NCI-H748 (cell line): ENCODE measurements around the gene ITM2A.

Experiments
- DNase-seq: peaks from one replicate; lab custom pipeline; 2025; ENCODE audit not compliant: unreplicated experiment; lab: John Stamatoyannopoulos, UW

ITM2A gene

DNA sequence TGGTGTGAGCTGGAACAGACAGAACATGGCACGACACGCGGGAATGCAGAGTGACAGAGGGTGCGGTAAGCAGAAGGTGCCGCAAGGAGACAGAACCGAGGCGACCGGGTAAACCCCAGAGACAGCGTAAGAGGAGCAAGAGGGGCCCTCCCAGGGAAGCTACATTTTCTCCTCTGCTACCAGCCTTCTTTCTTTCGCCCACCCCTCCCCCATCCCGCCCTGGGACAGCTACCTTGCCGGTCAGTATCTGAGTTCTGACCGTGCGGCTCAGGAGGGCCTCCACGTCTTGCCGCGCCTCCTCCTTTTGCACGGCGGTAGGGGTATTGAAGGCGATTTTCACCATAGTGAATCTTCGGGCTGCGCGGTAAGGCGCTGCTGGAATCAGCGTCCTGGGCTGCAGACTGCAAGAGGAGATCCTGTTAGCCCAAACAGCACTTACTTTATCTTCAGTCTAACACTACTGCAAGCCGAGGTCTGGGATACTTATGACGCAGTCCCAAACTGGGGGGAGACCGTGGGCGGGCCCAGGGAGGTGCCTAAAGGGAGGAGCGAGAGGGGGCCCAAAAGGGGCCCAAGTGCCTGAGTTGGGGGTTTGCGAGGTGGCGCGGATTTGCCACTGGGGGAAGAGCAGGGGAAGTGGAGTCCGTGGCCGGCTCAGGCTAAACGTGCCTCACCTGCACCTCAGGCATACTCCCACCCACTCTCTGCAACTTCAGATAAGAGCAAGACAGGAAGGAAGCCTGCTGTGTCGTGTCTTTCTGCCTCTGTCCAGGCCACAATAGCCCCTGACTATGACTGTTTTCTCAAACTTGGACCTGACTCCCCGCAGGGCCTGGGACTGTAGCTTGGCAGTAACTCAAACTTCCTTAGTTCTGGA lies at the start of gene ITM2A:
ITM2A (minus strand) TSS at position 462 of the 877 bp plus-strand sequence; CDS start at position 343, 119 bp downstream.
- DNase-seq, result peak; percentile 8

DNA sequence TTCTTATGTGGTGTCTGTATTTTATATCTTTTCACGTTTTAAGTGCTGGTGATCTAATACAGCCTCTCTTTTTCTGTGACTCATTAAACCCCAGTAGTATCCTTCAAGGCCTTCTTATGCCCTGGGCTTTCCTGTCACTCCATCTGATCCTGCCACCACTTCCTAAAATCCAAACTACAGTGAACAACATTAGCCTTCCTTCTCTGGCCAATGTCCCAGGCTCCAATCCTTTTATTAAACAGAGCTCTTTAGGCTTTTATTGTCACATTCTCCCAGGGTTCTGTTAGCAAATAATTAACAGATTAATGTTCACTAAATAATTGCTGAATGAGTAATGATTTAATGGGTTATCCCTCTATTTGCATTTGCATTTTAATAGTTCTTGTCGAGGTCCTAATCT lies 47.9 kb upstream of the ITM2A start:
- DNase-seq, result no peak

DNA sequence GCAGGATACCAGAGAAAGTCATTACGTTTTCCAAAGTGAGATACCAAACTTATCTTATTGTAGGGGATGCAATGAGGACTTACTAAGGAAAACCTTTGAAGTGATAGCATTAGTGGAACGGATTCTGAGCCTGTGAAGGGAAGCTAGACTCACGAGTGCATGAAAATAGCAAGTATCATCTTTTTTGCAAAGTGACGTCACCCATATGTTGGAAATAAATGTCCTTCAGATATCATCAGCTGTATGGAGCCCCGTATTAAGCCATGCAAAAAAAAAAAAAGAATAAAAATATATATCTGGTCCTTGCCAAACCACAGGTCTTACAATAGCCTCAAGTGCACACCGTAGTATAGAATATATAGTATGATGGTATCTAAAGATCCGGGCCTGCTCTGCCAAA lies 46.8 kb upstream of the ITM2A start:
- DNase-seq, result no peak

DNA sequence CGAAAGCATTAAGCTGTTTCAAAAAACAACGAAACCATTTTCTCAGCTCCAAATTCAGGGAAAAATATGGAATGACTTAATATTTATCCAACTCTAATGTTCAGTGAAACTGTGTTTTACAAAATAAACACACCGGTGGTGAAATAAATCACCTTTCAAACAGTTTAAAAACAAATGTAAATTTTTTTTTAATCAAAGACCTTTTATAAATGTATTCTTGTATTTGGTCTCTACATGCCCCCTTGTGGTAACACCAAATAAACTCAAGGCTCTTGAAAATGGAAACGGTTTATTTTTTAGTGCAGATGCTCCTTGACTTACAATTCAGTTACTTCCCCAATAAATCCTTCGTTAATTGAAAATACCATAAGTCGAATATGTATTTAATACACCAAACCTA lies 45.8 kb upstream of the ITM2A start:
- peak; percentile 16 for DNase-seq

DNA sequence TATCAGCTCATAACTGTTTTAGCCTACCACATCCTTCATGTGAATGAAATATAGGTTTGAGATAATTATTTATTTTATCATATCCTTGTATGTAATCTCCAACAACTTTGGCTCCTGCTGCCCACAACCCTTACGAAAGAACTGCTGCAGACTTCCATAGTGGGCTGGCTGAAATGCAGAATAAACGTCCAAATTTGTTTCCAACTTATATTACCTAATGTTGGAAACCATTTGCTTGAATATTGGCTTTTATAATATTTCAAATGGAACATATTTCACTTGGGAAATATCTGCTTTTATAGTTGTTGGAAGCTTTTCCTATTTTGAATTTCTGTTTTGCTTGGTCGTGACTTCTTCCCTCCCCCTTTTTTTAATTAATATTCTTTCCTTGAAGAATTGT lies 45.0 kb upstream of the ITM2A start:
- no peak for DNase-seq

DNA sequence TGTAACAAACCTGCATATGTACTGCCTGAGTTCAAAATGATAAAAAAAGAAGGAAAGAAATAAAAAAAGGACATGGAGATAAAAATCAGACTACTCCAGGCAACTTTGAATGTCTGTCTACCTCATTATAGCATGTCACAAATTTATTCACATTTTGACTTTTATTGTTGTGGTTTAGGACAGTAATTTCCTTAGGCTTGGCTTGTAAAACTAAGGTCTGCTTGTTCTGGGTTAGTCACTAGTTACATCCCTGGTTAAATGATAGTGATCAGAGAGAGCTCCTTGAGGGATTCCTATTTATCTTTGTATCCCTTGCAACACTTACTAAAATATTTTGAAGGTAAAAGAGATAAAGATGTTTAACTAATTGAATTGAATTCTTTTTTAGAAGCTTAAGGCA lies 42.5 kb upstream of the ITM2A start:
- no peak for DNase-seq

DNA sequence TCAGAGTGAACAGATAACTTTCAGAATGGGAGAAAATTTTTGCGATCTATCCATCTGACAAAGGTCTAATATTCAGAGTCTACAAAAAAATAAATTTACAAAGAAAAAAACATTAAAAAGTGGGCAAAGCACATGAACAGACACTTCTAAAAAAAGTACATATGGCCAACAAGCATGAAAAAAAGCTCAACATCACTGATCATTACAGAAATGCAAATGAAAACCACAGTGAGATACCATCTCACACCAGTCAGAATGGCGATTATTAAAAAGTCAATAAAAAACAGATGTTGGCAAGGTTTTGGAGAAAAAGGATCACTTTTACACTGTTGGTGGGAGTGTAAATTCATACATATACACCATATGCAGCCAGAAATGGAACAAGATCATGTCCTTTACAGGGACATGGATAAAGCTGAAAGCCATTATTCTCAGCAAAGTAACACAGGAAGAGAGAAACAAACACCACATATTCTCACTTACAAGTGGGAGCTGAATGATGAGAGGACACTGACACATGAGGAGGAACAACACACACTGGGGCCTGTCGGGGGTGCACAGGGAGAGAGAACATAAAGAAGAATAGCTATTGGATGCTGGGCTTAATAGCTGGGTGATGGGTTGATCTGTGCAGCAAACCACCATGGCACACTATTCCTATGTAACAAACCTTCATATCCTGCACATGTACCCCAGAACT lies 41.6 kb upstream of the ITM2A start:
- DNase-seq, result no peak

DNA sequence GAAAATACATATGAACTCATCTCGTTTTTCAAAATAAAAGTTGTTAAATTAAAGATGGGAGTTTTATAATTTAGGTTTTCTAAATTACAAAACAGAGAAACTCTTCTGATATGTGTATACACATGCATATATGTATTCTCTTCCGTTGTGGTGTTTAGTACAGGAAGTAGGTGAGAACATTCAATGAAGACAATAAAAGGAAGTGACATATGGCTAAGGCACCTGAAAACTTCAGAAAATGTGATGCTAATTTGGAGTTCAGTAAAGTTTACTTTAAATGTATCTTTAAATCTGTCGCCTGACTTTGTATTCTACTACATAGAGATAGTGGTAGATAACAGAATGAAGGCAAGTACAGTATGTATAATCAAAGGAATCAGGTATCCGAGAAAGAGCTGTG lies 33.5 kb upstream of the ITM2A start:
- no peak for DNase-seq

DNA sequence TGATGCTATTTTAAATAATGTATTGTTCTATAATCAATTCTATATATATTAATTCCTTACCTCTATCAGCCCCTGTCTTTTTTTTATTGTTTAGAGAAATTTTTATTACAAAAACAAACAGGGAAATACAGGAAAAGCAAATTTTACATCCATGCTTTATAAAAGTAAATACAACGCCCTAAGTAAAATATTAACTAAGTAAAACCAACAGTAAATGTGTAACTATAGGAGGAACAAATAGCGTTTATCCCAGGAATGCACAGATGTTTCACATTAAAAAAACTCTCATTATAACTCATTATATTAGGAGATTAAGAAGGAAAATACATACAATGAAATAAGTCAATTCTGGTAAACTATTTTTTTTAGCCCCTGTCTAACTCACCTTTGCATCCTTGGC lies 8.2 kb upstream of the ITM2A start:
- DNase-seq, result no peak

DNA sequence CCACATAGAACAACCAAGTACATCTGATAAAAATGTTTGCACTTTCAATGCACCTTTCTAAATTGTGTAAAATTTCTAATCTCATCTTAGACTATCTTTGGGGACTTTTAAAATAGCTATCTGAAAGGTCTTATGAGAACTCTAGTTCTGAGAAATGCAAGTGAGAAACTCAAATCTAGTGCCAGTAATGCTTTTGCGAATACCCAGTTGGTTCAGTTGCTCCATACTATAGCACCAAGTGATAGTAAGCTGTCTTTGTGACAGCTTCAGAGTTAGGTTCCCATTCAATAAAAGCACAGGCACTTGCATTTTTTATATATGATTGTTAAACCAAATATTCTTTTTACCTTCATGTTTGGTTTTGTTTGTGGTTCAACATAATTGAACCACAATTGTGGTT lies 4.5 kb upstream of the ITM2A start:
- DNase-seq, result no peak

DNA sequence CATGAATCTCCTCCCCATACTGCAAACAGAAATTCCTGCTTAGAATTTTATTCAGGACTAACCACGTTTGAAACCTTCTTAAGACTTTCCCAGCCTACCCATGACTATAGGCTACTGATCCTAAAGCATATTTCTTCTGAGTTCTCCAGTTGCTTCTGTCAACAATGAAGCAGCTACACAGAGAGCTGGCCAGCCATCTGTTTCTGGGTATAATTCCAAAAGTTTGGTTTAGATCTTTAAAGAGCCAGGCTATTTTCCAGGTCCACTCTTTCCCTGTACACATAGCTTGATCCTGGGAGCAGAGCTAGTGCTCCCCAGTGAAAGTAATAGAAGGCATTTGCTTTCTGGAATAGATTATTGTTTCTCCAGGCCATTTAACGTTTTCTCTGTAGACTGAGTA lies 4.0 kb upstream of the ITM2A start:
- no peak for DNase-seq

DNA sequence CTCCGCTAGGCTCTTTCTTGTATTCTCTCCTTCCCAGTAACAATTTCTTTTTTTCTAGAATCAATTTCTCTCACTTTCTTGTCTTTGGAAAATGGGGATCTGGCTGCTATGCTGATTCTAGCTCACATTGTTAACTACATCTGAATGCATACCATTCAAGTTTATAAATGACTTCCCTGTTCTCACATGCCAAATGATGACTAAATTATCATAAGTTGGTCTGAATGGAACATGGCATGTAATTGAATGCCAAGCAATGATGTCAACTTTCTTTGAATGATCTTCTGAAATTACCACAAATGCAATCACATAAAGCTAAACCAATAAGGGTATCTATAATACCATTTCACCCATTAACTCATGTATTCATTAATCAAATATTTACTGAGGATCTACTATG lies 2.7 kb upstream of the ITM2A start:
- DNase-seq, result no peak

DNA sequence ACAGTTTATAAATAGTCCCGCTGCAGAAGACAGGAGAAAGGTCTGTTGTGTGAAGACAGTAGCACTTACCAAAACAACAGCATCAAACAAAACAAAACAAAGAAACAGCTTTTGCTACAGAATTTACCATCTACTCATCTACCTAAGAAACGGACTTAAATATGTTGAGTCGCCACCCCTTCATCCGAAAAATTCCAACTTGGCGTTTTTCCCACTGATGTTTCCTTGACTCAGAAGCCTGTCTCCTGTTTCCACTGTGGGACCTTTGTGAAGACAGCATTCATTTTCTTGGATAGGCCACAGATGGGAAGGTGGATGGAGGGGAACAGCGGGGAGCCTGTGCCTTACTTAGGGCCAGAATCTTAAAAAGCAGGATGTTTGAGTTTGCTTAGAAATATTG lies 1.3 kb upstream of the ITM2A start:
- no peak for DNase-seq

DNA sequence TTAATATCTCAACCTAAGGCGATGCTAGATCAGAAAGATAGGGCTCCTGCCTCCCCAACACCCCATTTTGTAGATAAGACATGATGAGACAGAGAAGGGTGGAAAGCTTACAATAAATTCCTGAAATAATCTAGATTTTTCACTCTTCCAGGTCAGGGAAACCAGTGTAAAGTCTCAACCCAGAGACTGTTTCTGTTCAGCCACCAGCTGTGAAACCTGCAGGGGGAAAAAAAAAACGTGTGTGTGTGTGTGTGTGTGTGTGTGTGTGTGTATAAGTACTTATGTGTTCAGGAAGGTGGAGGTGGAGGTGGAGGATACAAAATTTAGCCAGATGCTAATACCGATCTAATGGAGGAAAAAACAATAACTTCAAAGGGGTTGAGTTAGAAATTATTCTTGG lies 773 bp upstream of the ITM2A start:
- DNase-seq, result no peak

DNA sequence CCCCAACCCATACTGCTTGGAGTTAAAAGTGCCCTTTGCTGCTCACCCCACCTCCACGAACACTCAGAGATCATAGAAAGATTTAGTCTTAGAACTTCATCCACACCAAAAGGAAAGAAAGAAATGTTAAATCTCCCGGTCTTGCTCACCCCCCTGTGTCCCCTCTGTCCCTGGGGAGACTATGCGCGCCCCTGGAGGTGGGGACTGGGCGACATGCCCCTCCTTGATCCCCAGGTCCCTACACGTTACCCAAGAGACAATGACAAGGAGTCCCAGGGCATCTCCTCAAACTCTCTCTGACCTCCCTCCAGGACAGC lies 620 bp downstream of the ITM2A start:
- no peak for DNase-seq

DNA sequence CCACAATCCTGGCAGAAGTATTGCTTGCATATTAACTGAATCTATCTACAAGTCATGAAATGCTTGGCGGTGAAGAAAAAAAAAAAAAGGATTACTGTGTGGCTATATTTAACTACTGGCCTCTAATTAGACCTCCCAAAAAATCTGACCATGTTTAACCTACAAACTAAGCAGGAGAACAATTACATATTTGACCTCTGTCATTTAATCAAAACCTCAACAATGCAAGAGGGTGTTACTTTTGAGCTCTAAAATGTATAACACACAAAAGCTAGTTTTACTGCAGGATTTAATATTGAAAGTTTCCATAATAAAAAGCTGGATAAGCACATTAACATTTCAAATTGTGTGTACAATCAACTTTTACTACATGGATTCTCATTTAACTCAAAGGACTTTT lies 1.5 kb downstream of the ITM2A start:
- DNase-seq, result no peak

DNA sequence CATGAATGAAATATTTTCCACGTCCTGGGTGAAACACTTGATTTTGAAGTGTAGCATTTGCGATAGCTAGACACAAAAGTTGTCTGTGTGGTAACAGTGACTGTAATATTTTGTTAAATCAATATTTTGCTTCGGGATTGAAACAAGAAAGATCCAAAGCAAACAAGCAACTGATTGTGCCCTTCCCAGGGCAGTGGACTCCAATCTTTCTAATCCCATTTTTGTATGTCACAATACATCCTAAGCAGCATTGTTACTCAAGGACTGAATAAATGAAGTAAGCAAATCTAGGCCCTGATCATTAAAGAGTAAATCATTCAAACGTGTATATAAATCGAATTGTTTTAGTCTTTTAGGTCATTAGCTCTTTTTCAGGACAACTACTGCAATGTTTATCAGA lies 2.8 kb downstream of the ITM2A start:
- DNase-seq, result no peak

DNA sequence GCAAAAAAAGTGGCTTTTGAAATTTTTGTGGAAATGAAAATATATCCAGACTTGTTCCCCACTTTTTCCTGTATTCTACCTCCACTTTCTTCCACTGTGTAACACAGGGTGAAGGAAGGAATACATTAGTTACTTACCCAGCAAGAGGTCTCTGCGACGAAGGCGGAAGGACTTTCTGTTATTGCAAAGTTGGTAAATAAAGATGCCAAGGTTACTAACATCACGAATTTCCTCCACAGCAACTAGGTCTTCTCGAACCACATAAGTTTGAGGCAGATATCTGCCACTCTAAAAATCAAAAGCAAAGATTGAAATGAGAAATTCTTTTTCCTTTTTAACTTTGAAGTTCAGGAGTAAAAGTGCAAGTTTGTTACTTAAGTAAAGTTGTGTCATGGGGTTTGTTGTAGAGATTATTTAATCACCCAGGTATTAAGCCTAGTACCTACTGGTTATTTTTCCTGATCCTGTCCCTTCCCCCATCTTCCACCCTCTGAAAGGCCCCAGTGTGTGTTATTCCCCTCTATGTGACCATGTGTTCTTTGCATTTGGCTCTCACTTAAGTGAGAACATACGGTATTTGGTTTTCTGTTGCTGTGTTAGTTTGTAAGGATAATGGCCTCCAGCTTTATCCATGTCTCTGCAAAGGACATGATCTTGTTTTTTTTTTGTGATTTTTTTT lies 5.8 kb downstream of the ITM2A start:
- DNase-seq, result no peak

DNA sequence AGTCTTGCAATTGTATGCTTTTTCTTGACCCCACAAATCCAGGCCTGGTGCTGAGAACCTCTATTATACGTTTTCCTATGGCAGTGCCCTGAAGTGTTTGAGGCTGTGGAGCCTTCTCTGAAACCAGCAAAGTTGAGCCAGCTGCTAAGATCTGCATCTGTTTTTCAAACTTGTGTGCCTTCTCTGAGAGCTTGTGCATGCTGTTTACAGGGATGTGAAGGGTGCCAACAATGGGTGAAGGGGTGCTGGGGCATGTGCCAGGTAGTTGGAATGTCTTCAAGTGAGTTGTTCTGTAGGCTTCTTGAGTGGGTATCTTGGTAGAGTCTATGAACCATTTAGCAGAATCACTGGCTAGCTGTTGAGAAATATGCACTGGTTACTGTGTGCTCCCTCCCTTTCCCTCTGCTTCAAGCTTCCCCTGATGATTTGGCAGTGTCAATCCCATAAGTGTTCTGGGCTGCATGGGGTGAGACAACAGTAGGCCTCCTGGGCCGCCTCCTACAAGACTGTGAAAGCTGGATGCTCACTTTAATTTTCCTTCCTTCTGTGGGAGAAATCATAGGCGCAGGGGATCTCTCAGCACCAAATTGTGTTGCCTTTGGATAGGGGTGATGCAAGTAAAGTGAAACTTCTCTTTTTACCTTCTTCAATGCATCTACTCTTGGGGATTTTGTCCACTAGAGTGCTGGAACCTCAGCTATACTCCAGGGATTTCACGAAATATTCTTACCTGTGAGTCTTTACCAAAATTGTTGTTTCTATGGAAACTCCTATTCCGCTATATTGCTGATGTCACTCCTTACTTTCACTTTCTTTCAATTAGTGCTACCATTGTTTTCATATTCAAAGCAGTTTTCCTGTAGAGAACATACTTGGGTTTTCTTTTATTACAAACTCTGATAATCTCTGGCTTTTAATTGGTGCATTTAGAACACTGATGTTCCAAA lies 30.0 kb downstream of the ITM2A start:
- DNase-seq, result no peak

DNA sequence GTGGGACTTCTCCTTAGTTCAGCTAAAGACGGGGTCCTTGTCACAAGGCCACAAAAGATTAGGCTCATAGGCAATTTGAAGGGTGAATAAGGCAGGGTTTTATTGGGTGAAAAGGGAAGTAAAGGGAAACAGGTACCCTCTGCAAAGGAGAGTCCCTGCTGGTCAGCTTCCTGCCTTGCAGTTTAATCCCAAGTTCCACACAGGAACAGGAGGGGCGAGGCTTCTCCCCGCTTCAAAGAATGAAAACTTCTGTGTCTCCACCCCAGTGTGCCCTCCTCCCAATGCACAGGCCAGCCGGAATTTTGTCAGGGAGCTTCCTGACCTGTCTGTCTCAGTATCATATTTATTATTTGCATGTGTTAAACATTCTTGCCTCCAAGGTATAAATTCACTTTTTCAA lies 37.1 kb downstream of the ITM2A start:
- DNase-seq, result no peak
